Measurements from ENCODE around the gene NWD2. TPM values are rescaled to one million over a fixed set of nuclear protein-coding genes. Genes with fewer than 3 reads are reported as not detected.

Gene NWD2
- total RNA-seq, 3 donors from 2014 or later: 0.95 to 1.4 (median 1.3) TPM

DNA sequence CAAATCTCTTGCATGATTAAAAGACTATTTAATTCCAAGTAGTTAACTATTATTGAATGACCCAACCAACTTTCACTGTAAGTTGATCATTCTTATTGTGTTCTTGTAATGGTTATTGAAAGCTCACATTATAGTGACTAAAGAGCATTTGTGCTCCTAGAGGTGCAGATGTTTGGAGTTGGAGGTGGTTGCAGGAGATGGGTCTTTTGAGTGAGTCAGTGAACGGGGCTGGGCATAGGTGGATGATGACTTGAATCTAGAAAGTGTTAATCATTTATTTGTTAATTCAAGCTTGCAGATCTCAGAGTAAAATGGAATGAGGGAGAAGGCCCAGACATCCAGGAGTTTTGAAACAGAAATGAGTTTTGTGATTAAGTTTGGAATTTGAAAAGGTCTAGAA lies 13.7 kb downstream of the NWD2 start:
- no peak overlapping the region for H3K4me3 ChIP-seq
- DNase-seq: no peak
- TF ChIP-seq, protein P1, sequence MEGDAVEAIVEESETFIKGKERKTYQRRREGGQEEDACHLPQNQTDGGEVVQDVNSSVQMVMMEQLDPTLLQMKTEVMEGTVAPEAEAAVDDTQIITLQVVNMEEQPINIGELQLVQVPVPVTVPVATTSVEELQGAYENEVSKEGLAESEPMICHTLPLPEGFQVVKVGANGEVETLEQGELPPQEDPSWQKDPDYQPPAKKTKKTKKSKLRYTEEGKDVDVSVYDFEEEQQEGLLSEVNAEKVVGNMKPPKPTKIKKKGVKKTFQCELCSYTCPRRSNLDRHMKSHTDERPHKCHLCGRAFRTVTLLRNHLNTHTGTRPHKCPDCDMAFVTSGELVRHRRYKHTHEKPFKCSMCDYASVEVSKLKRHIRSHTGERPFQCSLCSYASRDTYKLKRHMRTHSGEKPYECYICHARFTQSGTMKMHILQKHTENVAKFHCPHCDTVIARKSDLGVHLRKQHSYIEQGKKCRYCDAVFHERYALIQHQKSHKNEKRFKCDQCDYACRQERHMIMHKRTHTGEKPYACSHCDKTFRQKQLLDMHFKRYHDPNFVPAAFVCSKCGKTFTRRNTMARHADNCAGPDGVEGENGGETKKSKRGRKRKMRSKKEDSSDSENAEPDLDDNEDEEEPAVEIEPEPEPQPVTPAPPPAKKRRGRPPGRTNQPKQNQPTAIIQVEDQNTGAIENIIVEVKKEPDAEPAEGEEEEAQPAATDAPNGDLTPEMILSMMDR (IDR thresholded peaks at IDR 0.05): no peak
- H3K4me1 ChIP-seq (ENCODE audit: low read depth): no peaks in the 10 kb centered on the region
- no peak for ATAC-seq
- H3K36me3 ChIP-seq (ENCODE audit: low read depth): no peaks in the 10 kb centered on the region
- intact Hi-C loops (cut with DNase I, micrococcal nuclease): no loop called here
- no peaks in the 10 kb centered on the region for H3K9me3 ChIP-seq

DNA sequence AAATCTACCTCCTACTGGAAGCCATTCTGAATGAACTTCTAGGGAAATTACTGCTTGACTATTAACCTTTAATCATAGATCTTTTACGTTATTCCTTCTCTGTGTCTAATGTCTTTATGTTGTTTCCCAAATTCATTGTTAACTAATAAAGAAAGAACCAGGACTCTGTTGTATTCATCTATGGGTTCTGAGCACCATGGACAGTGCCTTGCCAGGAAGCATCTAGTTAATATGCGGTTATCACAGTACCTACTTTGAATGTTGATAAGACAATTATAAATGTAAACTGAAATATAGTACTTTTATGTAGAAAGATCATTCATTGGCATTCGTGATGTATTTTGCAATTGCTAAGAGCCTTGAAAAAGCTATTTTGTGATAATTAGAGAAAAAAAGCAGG lies 23.8 kb downstream of the NWD2 start:
- TF ChIP-seq, protein P1 (IDR thresholded peaks at IDR 0.05): no peak

DNA sequence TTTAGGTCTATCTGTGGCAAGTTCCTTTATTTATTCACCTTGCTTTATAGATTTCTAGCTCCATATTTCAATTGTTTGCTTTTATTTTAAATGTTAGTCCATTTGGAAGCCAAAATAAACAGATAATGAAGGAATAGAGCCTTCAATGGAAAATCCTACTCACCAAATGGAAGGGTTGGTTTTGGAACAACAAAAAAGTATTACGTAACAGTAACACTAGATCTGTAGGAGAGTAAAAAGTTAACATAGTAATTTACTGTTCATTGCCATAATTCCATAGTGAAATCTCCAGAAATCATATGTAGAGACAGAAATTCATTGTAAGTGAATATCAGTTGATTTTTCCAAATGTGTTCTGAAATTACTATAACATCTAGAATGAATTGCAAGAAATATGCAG lies 34.6 kb downstream of the NWD2 start:
- no peaks in the 10 kb centered on the region for H3K36me3 ChIP-seq (ENCODE audit: low read depth)
- ATAC-seq: no peak
- H3K4me3 ChIP-seq: no peak overlapping the region
- intact Hi-C loops (cut with DNase I, micrococcal nuclease): no loop called here
- TF ChIP-seq, protein P1 (IDR thresholded peaks at IDR 0.05): no peak
- DNase-seq: no peak
- H3K9me3 ChIP-seq: peaks cover 2% of the 10 kb centered on the region
- H3K4me1 ChIP-seq (ENCODE audit: low read depth): no peaks in the 10 kb centered on the region

More for the DNA sequence above, 23.8 kb downstream of the NWD2 start:
- no peak for ATAC-seq
- no peak for DNase-seq
- Histone ChIP-seq H3K4me3 (no peak overlapping the region), H3K36me3 (ENCODE audit: low read depth) (no peaks in the 10 kb centered on the region), H3K4me1 (ENCODE audit: low read depth) (no peaks in the 10 kb centered on the region), H3K9me3 (no peaks in the 10 kb centered on the region)
- intact Hi-C loops (cut with DNase I, micrococcal nuclease): no loop called here

DNA sequence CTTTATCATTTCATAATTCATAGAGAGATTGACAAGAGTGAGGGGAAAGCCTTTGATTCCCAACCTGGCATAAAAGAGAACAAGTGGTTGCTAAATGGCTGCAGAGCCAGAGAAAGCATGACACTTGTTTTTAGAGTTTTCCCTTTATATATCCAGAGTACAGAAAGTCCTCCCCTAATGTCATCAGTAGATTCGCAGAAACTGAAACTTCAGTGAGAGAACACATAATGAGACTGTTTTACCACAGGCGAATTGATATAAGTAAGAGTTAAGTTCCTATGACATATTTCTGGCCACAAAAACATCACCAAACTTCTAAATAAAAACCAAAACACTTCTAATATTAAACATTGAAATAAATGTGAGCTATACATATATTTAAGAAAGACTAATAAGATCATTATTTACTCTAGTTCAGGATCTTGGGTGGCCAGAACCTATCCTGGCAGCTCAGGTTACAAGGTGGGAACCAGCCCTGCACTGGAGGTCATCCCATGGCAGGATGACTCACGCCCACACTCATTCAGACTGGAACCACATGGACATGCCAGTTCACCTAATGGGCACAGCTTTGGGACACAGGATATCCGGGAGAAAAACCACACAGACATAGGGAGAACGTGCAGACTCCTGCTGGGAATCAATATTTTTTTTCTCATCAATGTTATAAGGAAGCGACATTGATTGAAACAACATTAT lies 35.5 kb downstream of the NWD2 start:
- Histone ChIP-seq H3K36me3 (ENCODE audit: low read depth) (no peaks in the 10 kb centered on the region), H3K9me3 (peaks cover 2% of the 10 kb centered on the region), H3K4me3 (no peak overlapping the region), H3K4me1 (ENCODE audit: low read depth) (no peaks in the 10 kb centered on the region)
- TF ChIP-seq, protein P1 (IDR thresholded peaks at IDR 0.05): no peak
- ATAC-seq (no peak), DNase-seq (no peak)
- intact Hi-C loops (cut with DNase I, micrococcal nuclease): no loop called here

DNA sequence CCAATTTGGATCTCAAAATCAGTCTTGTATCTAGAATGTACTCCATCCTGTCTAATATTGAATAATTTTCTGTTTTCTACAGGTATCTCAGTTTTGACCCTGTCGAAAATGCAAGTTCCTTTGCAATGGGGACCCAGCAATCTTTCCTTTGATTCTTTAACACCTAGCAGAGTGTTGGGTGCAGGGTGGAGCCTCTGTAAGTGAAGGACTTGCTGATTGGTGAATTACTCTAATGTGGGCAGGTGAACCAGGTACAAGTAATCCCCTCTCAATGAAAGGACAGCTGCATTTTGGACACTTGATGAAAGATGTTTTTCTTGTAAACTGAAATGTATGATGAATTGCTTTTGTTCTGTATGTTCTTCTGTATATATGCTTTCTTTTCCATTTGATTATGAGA lies 54.9 kb downstream of the NWD2 start:
- Histone ChIP-seq H3K4me1 (ENCODE audit: low read depth) (no peaks in the 10 kb centered on the region), H3K36me3 (ENCODE audit: low read depth) (no peaks in the 10 kb centered on the region), H3K4me3 (no peak overlapping the region), H3K9me3 (no peaks in the 10 kb centered on the region)
- TF ChIP-seq, protein P1 (IDR thresholded peaks at IDR 0.05): no peak
- ATAC-seq (no peak), DNase-seq (no peak)
- intact Hi-C loops (cut with DNase I, micrococcal nuclease): no loop called here

DNA sequence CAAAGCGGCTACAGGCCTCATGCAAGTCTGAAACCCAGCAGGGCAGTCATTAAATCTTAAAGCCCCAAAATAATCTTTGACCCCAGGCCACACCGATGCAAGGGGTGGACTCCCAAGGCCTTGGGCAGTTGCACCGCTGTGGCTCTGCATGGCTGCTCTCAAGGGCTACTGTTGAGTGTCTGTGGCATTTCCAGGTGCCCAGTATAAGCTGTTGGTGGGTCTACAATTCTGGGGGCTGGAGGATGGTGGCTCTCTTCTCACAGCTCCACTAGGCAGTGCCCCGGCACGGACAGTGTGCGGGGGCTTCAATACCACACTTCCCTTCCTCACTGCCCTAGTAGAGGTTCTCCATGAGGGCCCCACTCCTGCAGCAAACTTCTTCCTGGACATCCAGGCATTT lies 60.1 kb downstream of the NWD2 start:
- Histone ChIP-seq H3K9me3 (peaks cover 11% of the 10 kb centered on the region), H3K4me3 (no peak overlapping the region), H3K36me3 (ENCODE audit: low read depth) (no peaks in the 10 kb centered on the region), H3K4me1 (ENCODE audit: low read depth) (no peaks in the 10 kb centered on the region)
- intact Hi-C loops (cut with DNase I, micrococcal nuclease): no loop called here
- ATAC-seq (no peak), DNase-seq (no peak)
- TF ChIP-seq, protein P1 (IDR thresholded peaks at IDR 0.05): no peak

All from mucosa of descending colon (tissue), 3 donors.